ENCODE data around the gene CMTM1.

- TF ChIP-seq CTCF (optimal IDR thresholded peaks at IDR 0.05 in 1 of 3, IDR thresholded peaks at IDR 0.05 in 1 of 3, conservative IDR thresholded peaks at IDR 0.05 in 1 of 3; ENCODE audit: extremely low read depth in 1 of 3, insufficient read depth in 2 of 3, low read length in 3 of 3) (no peak), EZH2 (IDR thresholded peaks at IDR 0.05; ENCODE audit: low read length) (no peak)
These were observed 21.8 kb downstream of the CMTM1 start for GRCh38 chr16:66587881-66588600.
